ENCODE results near the gene TET2.

Gene TET2

DNA sequence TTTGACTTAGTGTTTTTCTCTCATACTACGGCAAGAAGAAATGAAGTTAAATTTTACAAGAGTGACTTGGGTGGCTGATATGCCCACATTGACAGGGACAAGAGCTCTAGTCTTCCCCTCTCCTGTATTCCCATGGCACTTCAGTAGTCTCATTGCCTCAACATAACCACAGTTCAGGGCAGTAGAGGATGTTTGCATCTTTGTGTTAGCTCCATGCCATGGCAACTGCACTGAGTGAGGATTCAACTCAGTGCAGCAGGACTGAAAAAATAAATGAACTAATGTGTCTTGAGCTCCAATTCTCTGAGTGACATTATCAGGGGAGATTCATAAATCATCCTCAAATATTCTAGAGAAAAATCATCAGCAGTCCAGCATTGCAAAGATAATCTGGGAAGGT lies 78.8 kb downstream of the TET2 start:
- in situ Hi-C loops (cut with MboI; ENCODE audit: low sequenced_read_pairs), result no loop called here

DNA sequence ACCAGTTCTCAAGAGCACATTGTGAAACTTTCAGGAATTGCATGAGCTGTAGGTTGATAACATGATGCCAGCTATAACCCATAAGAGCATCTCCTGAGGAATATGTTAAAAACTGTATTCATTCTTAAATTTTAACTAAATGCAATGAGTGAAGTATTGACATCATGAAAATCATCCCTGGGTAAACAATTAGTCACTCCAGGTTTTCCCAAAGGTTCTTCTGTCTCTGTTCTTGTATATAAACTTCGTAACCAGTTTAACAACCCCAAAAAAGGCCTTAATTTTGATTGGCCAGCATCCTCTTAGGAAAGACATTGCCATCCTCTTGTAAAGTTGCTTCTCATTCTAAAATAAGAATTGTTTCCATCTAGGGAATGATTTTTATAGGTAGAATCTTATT lies 80.4 kb downstream of the TET2 start:
- in situ Hi-C loops (cut with MboI; ENCODE audit: low sequenced_read_pairs), result no loop called here

DNA sequence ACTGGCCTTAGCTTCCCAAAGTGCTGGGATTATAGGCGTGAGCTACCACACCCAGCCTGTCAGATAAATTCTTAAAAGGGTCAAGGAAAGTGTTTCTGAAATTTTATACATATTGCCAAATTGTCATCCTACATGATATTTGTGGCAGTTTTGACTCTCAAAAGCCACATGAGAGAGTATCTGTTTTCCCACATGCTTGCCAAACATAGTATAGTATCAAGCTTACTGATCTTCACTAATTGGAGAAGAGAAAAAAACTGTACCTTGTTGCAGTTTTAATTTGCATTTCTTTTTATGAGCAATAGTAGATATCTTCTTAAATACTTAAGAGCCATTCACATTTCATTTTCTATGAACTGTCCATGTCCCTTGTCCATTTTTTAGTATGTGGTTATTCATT lies 83.6 kb downstream of the TET2 start:
- in situ Hi-C loops (cut with MboI; ENCODE audit: low sequenced_read_pairs), result no loop called here

DNA sequence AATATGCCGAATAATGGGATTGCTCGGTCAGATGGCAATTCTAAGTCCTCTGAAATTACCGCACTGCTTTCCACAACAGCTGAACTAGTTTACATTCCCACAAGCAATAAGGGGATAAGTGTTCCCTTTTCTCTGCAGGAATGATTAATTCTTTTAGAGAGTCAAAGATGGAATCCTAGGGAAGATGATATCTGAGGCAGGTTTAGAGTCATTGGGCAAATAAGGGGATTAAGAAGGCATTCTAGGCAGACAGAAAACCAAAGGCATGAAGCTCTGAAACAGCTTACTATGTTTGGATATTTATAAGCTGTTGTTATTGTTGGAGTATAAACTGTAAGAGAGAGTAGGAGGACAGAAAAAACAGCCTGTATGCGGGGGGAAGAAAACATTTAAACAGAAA lies 85.7 kb downstream of the TET2 start:
- in situ Hi-C loops (cut with MboI; ENCODE audit: low sequenced_read_pairs), result no loop called here

DNA sequence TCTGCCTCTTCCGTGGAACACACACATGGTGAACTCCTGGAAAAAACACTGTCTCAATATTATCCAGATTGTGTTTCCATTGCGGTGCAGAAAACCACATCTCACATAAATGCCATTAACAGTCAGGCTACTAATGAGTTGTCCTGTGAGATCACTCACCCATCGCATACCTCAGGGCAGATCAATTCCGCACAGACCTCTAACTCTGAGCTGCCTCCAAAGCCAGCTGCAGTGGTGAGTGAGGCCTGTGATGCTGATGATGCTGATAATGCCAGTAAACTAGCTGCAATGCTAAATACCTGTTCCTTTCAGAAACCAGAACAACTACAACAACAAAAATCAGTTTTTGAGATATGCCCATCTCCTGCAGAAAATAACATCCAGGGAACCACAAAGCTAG lies 87.9 kb downstream of the TET2 start:
- in situ Hi-C loops (cut with MboI; ENCODE audit: low sequenced_read_pairs), result no loop called here

DNA sequence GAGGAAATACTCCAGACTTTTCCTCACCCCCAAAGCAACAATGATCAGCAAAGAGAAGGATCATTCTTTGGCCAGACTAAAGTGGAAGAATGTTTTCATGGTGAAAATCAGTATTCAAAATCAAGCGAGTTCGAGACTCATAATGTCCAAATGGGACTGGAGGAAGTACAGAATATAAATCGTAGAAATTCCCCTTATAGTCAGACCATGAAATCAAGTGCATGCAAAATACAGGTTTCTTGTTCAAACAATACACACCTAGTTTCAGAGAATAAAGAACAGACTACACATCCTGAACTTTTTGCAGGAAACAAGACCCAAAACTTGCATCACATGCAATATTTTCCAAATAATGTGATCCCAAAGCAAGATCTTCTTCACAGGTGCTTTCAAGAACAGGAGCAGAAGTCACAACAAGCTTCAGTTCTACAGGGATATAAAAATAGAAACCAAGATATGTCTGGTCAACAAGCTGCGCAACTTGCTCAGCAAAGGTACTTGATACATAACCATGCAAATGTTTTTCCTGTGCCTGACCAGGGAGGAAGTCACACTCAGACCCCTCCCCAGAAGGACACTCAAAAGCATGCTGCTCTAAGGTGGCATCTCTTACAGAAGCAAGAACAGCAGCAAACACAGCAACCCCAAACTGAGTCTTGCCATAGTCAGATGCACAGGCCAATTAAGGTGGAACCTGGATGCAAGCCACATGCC lies 89.7 kb downstream of the TET2 start:
- in situ Hi-C loops (cut with MboI; ENCODE audit: low sequenced_read_pairs), result no loop called here

DNA sequence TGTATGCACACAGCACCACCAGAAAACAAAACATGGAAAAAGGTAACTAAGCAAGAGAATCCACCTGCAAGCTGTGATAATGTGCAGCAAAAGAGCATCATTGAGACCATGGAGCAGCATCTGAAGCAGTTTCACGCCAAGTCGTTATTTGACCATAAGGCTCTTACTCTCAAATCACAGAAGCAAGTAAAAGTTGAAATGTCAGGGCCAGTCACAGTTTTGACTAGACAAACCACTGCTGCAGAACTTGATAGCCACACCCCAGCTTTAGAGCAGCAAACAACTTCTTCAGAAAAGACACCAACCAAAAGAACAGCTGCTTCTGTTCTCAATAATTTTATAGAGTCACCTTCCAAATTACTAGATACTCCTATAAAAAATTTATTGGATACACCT lies 90.2 kb downstream of the TET2 start:
- in situ Hi-C loops (cut with MboI; ENCODE audit: low sequenced_read_pairs), result no loop called here

DNA sequence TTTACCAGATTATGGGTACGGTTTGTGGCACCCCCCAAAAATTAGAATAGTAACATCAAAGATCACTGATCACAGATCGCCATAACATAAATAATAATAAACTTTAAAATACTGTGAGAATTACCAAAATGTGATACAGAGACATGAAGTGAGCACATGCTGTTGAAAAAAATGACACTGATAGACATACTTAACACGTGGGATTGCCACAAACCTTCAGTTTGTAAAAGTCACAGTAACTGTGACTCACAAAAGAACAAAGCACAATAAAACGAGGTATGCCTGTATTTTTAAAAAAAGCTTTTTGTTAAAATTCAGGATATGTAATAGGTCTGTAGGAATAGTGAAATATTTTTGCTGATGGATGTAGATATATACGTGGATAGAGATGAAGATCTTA lies 93.4 kb downstream of the TET2 start:
- in situ Hi-C loops (cut with MboI; ENCODE audit: low sequenced_read_pairs), result no loop called here

DNA sequence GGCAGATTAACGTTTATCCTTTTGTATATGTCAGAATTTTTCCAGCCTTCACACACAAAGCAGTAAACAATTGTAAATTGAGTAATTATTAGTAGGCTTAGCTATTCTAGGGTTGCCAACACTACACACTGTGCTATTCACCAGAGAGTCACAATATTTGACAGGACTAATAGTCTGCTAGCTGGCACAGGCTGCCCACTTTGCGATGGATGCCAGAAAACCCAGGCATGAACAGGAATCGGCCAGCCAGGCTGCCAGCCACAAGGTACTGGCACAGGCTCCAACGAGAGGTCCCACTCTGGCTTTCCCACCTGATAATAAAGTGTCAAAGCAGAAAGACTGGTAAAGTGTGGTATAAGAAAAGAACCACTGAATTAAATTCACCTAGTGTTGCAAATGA lies 94.8 kb downstream of the TET2 start:
- in situ Hi-C loops (cut with MboI; ENCODE audit: low sequenced_read_pairs), result no loop called here

DNA sequence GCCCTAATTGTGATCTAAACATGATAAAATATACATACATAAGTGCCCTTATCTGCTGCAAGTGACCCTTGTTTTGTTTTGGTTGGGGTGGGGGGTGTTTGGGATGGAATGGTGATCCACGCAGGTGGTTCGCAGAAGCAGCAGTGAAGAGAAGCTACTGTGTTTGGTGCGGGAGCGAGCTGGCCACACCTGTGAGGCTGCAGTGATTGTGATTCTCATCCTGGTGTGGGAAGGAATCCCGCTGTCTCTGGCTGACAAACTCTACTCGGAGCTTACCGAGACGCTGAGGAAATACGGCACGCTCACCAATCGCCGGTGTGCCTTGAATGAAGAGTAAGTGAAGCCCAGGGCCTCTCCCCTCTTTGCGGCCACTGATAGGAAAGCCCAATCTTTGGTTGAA lies 96.8 kb downstream of the TET2 start:
- in situ Hi-C loops (cut with MboI; ENCODE audit: low sequenced_read_pairs), result no loop called here

DNA sequence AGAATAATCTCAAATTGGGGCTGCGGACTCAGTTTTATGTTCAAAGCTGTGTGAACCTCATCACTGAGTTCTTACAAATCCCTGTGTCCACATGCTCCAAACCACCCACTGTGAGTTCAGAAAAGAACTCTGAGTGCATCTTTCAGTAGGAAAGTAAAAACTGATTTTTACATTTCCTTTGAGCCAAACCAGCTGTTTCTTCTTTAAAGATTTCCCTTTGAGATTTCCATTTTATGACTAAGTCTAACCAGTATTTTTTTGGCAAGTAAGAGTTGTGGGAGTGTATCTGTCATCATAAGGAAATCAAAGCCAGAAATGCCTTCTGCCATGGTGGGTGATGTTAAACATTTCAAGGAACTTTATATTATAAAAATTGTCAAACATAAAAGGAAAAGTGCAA lies 100.0 kb downstream of the TET2 start:
- in situ Hi-C loops (cut with MboI; ENCODE audit: low sequenced_read_pairs), result no loop called here

DNA sequence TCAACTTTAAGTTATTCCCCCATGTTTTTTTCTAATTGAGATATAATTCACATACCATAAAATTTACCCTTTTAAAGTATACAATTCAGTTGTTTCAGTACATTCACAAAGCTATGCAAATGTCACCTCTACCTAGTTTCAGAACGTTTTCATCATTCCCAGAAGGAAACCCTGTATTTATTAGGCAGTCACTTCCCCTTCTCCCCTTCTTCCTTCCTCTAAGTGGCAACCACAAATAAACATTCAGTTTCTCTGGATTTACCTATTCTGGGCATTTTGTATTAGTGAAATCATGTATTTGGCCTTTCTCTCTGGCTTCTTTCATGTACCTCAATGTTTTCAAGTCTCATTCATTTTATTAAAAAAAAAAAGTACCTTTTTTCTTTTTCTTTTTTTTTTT lies 101.9 kb downstream of the TET2 start:
- in situ Hi-C loops (cut with MboI; ENCODE audit: low sequenced_read_pairs), result no loop called here

DNA sequence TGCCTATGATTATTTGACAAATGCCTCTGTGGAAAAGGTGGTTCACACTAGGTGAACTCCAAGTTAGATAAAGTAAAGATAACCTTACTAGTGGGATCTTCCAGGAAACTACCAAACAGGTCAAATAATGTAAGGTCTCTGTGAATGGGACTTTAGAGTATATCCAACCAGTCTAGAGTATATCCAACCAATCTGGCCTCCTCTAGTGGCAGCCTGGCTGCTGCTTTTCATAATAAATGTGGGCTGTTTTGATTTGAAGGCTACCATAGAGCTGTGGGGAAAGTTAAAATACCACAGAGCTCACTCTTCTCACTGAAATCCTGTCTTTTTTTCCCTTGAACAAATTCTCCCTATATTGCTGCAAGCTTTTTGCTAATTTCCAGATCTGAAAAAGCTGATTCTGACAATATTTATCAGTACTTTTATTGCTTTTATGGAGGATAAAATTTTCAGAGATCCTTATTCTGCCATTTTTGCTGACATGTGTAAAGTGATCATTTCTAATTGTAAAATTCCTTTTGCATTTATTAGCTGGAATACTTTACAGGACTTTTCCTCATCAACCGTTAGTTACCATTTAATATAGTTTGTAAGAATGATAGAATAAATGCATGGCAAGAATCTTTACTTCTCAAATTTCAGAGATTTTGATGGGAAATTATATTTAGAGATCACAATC lies 111.3 kb downstream of the TET2 start:
- in situ Hi-C loops (cut with MboI; ENCODE audit: low sequenced_read_pairs), result no loop called here

DNA sequence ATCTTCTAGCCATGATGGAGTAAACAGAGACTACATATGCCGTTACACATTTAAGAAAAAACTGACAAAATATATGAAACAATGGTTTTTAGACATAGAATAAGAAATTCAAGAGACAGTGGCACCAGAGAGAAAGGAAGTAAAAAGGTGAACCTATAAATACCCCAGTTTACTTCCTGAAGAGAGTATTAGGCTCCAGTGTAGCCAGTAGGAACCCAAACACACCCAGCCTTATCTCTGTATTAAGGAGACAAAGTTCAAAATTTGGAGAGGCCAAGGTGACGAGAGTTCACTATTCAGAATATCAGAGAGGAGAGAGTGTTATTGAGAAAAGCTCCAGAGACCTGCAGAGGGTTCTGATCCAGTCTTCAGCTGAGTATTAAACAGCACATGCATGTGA lies 119.0 kb downstream of the TET2 start:
- in situ Hi-C loops (cut with MboI; ENCODE audit: low sequenced_read_pairs), result no loop called here

DNA sequence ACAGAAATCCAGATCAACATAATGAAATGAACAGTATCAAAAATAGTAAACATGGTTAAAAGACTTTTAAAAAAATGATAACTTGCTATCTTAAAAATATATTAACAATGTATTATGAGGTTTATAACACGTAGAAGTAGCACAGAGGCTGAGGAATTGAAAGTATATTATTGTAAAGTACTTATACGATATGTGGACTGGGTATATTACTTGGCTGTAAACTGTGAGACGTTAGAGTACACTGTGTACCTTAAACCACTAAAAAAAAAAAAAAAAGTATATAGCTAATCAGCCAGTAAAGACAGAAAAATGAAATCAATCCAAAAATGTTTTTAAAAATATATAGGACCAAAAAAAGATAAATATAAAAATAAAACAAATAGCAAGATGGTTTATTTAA lies 120.6 kb downstream of the TET2 start:
- in situ Hi-C loops (cut with MboI; ENCODE audit: low sequenced_read_pairs), result no loop called here

DNA sequence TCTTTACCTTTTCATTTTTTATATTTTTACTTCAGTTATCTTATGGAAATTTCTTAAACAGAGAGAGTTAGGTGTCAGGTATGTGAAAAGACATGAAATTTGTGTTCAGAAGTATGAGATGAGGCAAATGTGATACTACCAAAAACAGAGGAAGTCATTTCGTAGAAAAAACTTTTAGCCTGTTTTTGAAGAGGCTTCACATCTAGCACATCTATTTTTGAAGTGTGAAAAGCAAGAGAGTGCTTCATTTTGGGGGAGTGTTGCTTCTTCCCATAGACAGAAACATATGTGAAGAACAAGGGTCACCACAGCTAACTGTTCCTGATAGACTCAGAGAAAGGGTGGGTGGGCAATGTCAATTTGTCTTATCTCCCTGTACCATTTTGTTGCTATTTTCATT lies 125.3 kb downstream of the TET2 start:
- in situ Hi-C loops (cut with MboI; ENCODE audit: low sequenced_read_pairs), result no loop called here

DNA sequence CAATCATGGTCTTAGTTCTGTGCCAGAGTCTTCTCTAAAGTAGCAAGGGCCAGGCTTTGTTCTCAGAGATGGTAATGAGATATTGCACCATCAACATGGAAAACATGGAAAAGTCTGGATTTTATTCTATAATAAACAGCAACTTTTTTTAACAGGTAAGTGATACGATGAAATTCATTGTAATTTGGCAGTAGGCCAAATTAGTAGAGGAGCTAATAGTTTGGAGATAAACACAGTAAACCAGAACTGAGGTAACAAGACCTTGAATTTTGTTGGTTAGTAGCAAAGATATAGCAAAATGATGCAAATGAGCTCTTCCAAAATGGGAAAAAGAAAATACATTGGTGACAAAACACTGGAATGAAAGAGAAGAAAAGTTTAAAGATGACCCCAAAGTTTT lies 126.6 kb downstream of the TET2 start:
- in situ Hi-C loops (cut with MboI; ENCODE audit: low sequenced_read_pairs), result no loop called here

DNA sequence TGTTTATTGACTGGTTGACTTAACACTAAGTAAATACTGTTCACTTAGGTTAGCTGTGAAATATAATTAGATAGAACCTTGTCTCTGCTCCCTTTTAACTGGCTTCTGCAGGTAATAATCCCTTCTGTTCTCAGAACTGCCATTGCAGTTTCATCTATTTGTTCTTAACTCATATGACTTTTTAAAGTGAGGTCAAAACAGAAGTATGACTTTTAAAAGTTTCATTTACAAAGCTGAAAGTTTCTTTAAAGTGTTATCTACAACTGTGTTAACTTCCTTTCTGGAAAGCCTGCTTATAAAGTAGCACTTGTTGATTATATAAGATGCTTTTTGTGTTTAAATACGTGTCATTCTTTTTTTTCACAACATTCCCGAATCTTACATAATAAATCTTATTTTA lies 127.4 kb downstream of the TET2 start:
- in situ Hi-C loops (cut with MboI; ENCODE audit: low sequenced_read_pairs), result no loop called here

DNA sequence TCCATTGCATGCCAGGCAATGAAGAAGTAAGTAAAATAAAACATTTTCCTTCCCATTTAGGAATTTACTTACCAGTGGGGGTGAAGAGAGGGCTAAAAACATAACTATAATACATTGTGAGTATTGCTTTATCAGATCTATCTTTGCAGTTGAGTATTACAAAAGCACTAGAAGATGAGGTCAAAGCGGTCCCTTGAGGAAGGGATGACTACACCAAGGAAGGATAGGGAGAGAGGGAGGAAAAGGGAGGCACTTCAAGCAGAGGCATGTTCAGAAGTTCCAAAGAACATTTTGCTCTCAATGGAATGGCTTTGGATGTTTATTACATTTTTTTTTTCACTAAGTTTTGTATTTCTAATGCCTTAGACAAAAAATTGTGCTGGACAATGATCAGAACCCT lies 127.8 kb downstream of the TET2 start:
- in situ Hi-C loops (cut with MboI; ENCODE audit: low sequenced_read_pairs), result no loop called here

DNA sequence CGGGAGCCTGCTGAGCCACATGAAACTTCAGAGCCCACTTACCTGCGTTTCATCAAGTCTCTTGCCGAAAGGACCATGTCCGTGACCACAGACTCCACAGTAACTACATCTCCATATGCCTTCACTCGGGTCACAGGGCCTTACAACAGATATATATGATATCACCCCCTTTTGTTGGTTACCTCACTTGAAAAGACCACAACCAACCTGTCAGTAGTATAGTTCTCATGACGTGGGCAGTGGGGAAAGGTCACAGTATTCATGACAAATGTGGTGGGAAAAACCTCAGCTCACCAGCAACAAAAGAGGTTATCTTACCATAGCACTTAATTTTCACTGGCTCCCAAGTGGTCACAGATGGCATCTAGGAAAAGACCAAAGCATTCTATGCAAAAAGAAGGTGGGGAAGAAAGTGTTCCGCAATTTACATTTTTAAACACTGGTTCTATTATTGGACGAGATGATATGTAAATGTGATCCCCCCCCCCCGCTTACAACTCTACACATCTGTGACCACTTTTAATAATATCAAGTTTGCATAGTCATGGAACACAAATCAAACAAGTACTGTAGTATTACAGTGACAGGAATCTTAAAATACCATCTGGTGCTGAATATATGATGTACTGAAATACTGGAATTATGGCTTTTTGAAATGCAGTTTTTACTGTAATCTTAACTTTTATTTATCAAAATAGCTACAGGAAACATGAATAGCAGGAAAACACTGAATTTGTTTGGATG lies 129.9 kb downstream of the TET2 start:
- in situ Hi-C loops (cut with MboI; ENCODE audit: low sequenced_read_pairs), result no loop called here

DNA sequence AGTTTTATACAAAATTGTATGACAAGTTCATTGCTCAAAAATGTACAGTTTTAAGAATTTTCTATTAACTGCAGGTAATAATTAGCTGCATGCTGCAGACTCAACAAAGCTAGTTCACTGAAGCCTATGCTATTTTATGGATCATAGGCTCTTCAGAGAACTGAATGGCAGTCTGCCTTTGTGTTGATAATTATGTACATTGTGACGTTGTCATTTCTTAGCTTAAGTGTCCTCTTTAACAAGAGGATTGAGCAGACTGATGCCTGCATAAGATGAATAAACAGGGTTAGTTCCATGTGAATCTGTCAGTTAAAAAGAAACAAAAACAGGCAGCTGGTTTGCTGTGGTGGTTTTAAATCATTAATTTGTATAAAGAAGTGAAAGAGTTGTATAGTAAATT lies 131.0 kb downstream of the TET2 start:
- in situ Hi-C loops (cut with MboI; ENCODE audit: low sequenced_read_pairs), result no loop called here

DNA sequence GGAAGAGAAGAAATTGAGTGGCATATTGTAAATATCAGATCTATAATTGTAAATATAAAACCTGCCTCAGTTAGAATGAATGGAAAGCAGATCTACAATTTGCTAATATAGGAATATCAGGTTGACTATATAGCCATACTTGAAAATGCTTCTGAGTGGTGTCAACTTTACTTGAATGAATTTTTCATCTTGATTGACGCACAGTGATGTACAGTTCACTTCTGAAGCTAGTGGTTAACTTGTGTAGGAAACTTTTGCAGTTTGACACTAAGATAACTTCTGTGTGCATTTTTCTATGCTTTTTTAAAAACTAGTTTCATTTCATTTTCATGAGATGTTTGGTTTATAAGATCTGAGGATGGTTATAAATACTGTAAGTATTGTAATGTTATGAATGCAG lies 132.6 kb downstream of the TET2 start:
- in situ Hi-C loops (cut with MboI; ENCODE audit: low sequenced_read_pairs), result no loop called here

Data from HL-60/S4 treated with phorbol 12-myristate 13-acetate at 8.2 ng/mL for 4 days and 3 days (cell line).